Measurements from ENCODE around the gene GRM8.

GRM8 gene

GRCh38 chr7:126667742-126668366 is 584.9 kb downstream of the GRM8 start:
- no peak for DNase-seq (ENCODE audit: low read depth in 2 of 2)

DNA sequence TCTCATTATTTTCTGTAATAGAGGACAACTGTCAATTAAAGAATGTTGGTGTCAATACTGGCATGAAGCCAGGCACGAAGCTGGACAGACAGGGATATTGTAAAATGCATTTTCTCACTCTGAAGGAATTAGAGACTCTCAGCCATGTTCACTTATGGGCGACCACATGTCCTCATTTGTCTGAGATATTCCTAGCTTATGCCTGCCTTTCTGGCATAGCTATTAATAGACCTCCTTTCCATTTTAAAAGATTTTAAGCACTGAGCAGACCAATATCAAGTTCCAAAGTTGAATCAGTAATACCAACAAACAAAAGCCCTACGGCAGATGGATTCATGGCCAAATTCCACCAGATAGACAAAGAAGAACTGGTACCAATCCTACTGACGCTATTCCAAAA is 589.9 kb downstream of the GRM8 start:
- no peak for DNase-seq (ENCODE audit: low read depth in 2 of 2)

- DNase-seq (ENCODE audit: low read depth in 2 of 2), result no peak
Observed at GRCh38 chr7:126659124-126659523, 593.6 kb downstream of the GRM8 start.

DNA sequence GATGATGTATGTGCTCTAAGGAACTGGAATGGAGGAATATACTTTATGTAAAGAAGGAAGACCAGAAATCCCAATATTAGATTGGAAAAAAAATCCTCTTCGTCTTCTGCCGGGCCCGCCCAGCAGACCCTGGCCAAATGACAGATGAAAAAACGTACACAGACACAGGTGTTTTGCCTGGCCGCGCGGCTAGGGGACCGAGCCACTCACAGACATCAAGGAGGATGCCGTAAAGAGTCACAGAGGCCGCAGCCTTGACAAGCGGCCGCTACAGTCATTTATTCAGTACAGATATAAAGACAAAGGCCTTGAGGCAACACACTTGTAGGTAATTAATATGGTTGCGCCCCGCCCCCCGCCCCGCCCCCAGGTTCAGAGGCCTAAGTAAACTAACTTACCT is 594.1 kb downstream of the GRM8 start:
- DNase-seq (ENCODE audit: low read depth in 2 of 2), result no peak

DNA sequence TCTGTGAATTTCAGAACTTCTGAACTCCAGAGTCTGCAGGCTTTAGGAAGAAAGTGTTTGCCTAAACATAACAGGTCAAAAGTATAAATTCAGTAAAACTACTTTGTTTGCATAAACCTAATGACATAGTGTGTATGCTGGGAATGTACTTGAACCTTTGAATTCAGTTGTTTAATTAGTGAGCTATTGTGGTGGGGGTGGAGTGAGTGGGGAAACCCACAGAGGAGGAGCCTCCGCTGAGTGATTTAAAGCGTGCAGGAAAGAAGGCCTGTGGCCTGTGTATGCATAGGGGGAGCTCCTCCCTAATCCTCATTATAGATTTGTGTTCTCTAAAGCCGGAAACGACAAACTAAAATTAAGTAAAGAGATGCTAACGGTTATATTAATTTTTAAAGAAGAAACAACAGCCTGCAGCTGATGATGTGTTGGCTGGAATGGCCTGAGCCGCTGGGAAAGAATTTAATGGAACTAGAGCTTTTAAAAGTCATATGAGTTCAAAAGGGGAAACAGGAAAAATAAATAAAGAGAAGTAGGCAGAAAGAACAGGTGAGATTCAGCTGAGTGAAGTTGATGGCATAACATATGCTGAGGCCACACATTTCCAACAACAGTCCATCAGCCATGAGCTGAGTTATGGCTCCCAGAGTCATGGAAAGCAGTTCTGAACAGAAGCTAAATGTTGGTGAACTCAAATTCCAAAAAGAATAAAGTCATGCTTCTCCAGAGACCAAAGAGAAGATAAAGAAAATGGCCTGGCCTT is 595.0 kb downstream of the GRM8 start:
- no peak for DNase-seq (ENCODE audit: low read depth in 2 of 2)

DNA sequence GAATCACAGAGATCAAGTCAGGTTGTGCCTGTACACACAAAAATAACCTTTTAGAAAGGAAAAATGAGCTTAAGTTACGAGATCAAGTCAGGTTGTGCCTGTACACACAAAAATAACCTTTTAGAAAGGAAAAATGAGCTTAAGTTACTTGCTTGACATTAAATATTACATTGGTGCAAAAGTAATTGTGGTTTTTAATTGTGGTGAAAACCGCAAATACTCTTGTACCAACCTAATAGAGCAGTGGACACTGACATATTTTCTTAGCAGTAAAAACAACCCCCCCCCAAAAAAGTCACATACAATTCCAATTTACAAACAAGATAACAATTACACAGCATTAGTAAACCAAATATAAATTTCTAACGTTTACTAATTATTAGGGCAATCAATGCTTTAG is 595.6 kb downstream of the GRM8 start:
- DNase-seq (ENCODE audit: low read depth in 2 of 2), result no peak

GRCh38 chr7:126656165-126656564 is 596.6 kb downstream of the GRM8 start:
- DNase-seq (ENCODE audit: low read depth in 2 of 2), result no peak

DNA sequence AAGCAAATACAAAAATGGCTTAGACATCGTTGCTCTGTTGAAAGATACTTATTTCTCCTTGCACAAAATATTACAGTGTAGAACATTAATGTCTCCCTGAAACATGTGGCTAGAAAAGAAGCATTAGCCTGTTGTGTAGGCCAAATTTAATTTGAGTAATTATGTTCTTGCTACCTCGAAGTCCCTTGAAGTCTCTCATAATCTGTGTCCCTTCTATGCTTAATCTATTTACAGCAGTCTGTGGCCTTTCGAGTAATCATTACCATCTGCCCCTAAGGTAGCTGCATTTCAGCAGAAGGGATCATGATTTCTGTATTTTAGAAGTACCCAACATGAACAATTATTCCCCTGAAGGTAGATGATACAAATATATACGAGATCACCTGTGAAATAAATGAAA is 615.2 kb downstream of the GRM8 start:
- no peak for DNase-seq (ENCODE audit: low read depth in 2 of 2)

DNA sequence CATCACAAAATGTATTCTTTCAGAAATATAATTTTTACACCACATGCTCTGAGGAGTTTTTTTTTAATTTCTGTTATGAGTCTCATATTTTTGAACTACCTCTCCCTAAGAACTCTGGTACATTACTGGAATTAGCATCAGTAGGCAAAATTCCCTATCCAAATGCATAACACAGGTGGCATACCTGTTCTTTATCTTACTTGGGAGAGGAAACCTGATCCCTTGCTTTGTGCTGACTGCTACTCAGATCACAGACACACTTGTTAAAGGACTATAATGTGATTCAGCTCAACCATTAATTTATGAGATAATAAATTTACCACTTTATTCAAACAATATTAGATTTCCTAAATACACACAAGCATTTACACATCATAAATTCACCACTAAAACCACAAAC is 617.2 kb downstream of the GRM8 start:
- DNase-seq (ENCODE audit: low read depth in 2 of 2), result no peak

DNA sequence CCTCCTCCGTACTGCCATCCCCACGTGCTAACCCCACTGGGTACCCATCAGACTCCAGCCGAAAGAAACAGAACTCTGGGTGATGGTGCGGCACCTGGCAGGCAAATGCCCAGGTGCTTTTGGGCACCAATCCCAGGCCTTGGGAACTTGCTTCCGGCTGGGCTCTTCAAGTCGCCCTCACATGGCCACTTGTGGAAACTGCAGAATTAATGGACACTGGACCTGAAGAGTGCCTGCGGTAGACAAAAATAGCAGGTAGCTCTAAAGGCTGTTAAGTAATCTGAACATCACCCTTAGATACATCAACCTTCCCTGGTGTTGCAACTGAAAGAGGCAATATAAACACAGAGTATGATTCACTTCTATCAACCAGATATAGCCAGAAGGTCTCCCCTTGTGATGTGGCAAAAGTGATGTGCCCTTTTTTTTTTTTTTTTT is 644.4 kb downstream of the GRM8 start:
- DNase-seq (ENCODE audit: low read depth in 2 of 2), result no peak

GRCh38 chr7:126606331-126606730 is 646.4 kb downstream of the GRM8 start:
- DNase-seq (ENCODE audit: low read depth in 2 of 2), result no peak

DNA sequence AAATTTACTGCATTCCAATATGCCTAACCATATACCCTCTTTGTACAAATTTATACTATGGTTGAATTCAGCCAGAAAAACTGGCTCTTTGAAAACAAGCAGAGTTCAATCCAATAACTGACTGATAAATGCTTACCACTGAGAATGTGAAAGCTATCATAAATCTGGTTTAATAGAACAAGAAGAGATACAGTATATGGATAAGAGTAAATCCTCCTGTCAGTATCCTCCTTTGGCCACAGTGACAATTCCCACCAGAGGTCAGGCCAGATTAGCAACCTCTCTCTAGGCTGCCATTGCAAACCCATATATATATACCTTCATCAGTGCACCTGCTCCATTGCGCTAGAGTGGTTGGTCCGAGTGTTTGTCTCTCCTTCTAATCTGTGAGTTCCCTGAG is 647.2 kb downstream of the GRM8 start:
- no peak for DNase-seq (ENCODE audit: low read depth in 2 of 2)

DNA sequence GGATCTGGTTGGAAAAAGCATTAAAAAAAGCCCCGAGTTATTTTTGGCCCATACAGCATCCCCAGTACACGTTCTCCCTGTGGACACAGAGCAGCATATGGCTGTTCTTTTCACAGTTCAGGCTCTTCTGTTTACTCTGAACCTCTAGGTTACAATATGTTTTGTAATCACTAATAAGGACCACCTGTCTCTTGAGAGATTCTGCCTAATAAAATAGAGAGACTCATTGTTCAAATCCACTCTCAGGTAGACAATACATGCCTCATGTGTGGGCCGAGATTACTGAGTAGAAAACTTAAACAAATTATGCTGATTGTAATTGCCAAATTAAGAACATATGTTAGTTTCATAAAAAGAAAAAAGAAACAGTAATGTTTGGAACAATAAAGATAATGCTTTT is 647.7 kb downstream of the GRM8 start:
- DNase-seq (ENCODE audit: low read depth in 2 of 2), result no peak

DNA sequence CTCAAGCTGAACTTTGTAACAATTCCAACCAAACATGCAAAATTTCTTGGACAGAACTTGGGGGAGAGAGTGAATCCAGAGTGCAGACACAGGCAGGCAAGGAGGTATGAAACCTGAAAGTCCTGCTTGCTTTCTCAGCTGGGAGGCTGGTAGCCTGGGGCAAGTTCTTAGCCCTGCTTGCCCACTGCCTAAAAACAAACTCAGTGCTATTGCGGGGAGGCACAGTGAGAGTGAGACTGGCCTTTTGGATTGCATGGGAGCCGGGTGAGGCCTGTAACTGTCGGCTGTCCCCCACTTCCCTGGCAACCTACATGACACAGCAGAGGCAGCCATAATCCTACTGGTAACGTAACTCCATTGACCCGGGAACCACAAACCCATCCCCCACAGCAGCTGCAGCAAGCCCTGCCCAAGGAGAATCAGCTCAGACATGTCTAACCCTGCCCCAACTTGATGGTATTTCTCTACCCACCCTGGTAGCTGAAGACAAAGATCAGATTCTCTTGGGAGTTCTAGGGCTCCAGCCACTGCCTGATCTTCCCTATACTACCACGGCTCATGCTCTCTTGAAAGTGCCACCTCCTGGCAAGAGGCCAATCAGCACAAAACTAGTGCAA is 663.6 kb downstream of the GRM8 start:
- no peak for DNase-seq (ENCODE audit: low read depth in 2 of 2)

DNA sequence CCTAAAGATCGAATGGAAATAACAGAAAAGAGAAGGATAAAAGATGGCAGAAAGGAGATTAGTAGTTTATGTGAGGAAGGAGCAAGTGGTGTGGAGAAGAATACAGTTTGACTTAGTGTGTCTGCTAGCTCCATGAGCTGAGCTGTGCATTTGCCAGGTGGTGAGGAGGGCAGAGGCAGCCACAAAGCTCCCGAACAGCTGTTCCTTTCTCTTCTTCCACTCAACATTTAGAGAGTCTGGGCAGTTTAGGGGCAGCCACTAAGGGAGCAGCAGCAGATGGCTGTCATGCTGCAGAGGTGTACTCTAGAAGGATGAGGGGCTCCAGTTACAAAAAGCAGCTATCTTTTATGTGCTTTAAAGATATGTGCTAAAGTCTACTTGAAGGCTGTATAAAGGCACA is 674.4 kb downstream of the GRM8 start:
- DNase-seq (ENCODE audit: low read depth in 2 of 2), result no peak

GRCh38 chr7:126574276-126575250 is 678.2 kb downstream of the GRM8 start:
- DNase-seq (ENCODE audit: low read depth in 2 of 2), result no peak

GRCh38 chr7:126570845-126571244 is 681.9 kb downstream of the GRM8 start:
- DNase-seq (ENCODE audit: low read depth in 2 of 2), result no peak

DNA sequence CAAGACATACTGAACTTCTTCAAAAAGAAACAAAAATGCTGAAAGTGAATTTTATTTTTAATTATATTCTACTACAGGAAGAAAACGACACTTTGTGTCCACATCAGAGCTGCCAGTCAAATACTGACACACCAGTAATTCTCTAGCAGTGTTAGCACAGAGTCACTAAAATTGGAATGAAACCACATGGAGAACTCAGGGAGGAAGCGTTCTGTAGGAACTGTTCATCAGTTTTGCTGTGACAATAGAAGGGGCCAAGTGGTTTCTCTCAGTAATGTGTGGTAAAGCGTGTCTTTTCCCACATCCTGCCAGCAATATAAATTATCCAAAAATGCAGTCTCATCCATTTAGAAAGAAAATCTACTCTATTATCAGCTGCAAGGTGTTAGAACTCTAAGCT is 683.3 kb downstream of the GRM8 start:
- DNase-seq (ENCODE audit: low read depth in 2 of 2), result no peak

DNA sequence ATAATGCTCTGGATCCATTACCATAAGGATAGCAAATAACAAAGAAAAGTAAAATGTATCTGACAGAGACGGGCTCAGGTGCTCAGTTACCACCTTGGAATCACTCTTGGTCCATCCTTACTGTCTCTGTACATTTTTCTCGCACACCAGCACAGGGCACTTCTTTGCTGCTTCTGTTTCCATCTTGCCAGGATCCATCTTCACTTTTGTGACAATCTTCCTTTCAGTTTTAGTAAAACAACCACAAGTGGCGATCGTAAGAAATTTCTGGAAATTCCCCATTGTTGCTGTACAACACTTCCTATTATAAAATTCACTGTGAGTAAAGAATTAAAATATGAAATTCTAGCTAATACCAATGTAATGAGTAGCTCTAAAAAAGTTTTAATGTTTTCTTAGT is 695.5 kb downstream of the GRM8 start:
- no peak for DNase-seq (ENCODE audit: low read depth in 2 of 2)

- no peak for DNase-seq (ENCODE audit: low read depth in 2 of 2)
Observed at GRCh38 chr7:126541406-126541805, 711.3 kb downstream of the GRM8 start.

DNA sequence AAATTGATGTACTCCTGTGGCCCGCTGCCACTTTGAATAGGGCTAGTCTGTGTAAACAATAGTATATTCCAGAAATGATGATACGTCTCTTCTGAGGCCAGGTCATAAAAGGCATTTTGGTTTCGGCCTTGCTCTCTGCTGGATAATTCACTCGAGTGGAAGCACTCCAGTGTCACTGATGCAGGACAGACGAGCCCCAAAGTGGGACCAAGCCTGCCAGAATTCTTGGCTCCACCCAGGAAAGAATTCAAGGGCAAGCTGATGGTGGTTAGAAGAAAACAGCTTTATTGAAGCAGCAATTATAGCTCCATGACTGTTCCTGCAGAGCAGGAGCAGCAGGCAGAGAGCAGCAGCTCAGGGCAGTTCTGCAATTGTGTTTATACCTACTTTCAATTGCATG is 717.6 kb downstream of the GRM8 start:
- no peak for DNase-seq (ENCODE audit: low read depth in 2 of 2)

DNA sequence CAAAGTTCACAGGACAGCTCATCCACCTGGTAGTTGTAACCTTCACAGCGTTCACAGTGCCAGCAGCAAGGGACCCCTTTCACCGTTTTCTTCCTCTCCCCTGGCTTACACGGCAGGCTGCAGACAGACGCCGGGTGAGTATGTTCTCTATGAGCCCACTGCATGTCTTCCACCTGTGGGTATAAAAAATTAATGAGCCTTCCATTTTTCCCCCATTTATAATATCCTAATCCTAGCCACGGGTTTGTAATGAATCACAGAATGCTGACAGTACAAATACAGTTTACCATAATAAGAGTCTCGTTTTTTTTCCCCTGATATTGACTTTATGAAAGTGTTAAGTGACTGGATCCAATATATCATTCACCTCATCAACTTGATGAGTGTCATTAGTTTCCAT is 719.0 kb downstream of the GRM8 start:
- no peak for DNase-seq (ENCODE audit: low read depth in 2 of 2)
